H1 (cell line): ENCODE data around the gene NCKAP1. TPM values are rescaled to one million over a fixed set of nuclear protein-coding genes. Genes with fewer than 3 reads are reported as not detected.

Experiments used
- CTCF ChIA-PET: fragments of 300-600 bp; sonication (Branson Sonifier 250); formaldehyde crosslinking; loops from one replicate; lab custom pipeline; 2021; ENCODE audit not compliant: partially characterized antibody; lab: Charles Lee
- POLR2A ChIA-PET: fragments of 300-600 bp; sonication (Branson Sonifier 250); formaldehyde crosslinking; loops from one replicate; lab custom pipeline; 2021; ENCODE audit warnings: inconsistent platforms; ENCODE audit not compliant: partially characterized antibody; lab: Charles Lee
- DNase-seq, 2 experiments: peaks; one replicate each; pipeline versions ENCODE4 v3.0.0 to v3.0.0-alpha.2; 2010 to 2022; ENCODE audit warnings: low spot score in 2 of 2, low read depth in 1 of 2, mixed read lengths in 1 of 2
- FAIRE-seq: peaks from 2 replicates; lab custom pipeline; 2011; peaks lifted over from hg19 to GRCh38; lab: Jason Lieb, UNC
- H2AFZ ChIP-seq: 2 replicates; pipeline ENCODE4 v1.8.1; 2012; ENCODE audit warnings: low read length, inconsistent platforms
- H2AK5ac ChIP-seq: 2 replicates; pipeline ENCODE4 v1.6.1; 2013; ENCODE audit warnings: low read depth, low read length
- H2BK120ac ChIP-seq: replicated peaks from 2 replicates; pipeline ENCODE3; 2013; ENCODE audit warnings: low read depth, low read length, inconsistent platforms
- H2BK12ac ChIP-seq: 2 replicates; pipeline ENCODE4 v1.6.1; 2013; ENCODE audit warnings: low read depth, low read length
- H2BK15ac ChIP-seq: 2 replicates; pipeline ENCODE4 v1.6.1; 2013; ENCODE audit warnings: low read length
- H2BK20ac ChIP-seq: 2 replicates; pipeline ENCODE4 v1.6.1; 2013; ENCODE audit warnings: low read length
- H2BK5ac ChIP-seq: 2 replicates; pipeline ENCODE4 v1.6.1; 2013; ENCODE audit warnings: low read depth, low read length
- H3K14ac ChIP-seq: 2 replicates; pipeline ENCODE4 v1.6.1; 2013; ENCODE audit warnings: inconsistent platforms; ENCODE audit not compliant: insufficient read length
- H3K18ac ChIP-seq: 2 replicates; pipeline ENCODE4 v1.6.1; 2013; ENCODE audit warnings: low read length; ENCODE audit errors: extremely low read depth
- H3K23ac ChIP-seq: 2 replicates; pipeline ENCODE4 v1.6.1; 2013; ENCODE audit warnings: inconsistent platforms; ENCODE audit not compliant: insufficient read length
- H3K23me2 ChIP-seq: 2 replicates; pipeline ENCODE4 v1.6.1; 2013; ENCODE audit warnings: low read depth, low read length
- H3K27ac ChIP-seq: 2 replicates; pipeline ENCODE4 v1.6.1; 2011; ENCODE audit warnings: low read depth, low read length, inconsistent platforms
- H3K27me3 ChIP-seq, 4 experiments: replicated peaks in 1 of 4; 1 replicate in 1 of 4; 2 replicates in 3 of 4; pipeline versions ENCODE4 v1.6.1 to v1.8.1; 2011 to 2013; ENCODE audit warnings: low read length in 3 of 4, mild to moderate bottlenecking in 3 of 4, inconsistent platforms in 2 of 4, mixed read lengths in 2 of 4, moderate library complexity in 1 of 4; ENCODE audit not compliant: control insufficient read depth in 3 of 4, insufficient read depth in 3 of 4; ENCODE audit errors: extremely low read depth in 1 of 4
- H3K36me3 ChIP-seq, 4 experiments: 2 replicates each; pipeline versions ENCODE4 v1.6.1 to v1.8.1; 2011 to 2013; ENCODE audit warnings: mild to moderate bottlenecking in 4 of 4, low read length in 3 of 4, moderate library complexity in 2 of 4, control low read depth in 1 of 4, inconsistent platforms in 1 of 4; ENCODE audit not compliant: insufficient read depth in 4 of 4, control insufficient read depth in 2 of 4
- H3K4ac ChIP-seq: replicated peaks from 2 replicates; pipeline ENCODE3; 2013; ENCODE audit warnings: low read length, low read depth, mixed read lengths, inconsistent platforms; ENCODE audit not compliant: insufficient read length
- H3K4me1 ChIP-seq, 4 experiments: replicated peaks in 1 of 4; 1 replicate in 1 of 4; 2 replicates in 3 of 4; pipeline versions ENCODE4 v1.6.1 to v1.8.1; 2011 to 2013; ENCODE audit warnings: low read length in 3 of 4, inconsistent platforms in 2 of 4, mixed read lengths in 1 of 4; ENCODE audit not compliant: insufficient read depth in 4 of 4, control insufficient read depth in 3 of 4
- H3K4me2 ChIP-seq, 2 experiments: 2 replicates each; pipeline versions ENCODE4 v1.6.1 to v1.8.1; 2011 to 2013; ENCODE audit warnings: low read depth in 2 of 2, low read length in 2 of 2, control low read depth in 1 of 2, inconsistent platforms in 1 of 2, mild to moderate bottlenecking in 1 of 2; ENCODE audit not compliant: insufficient read depth in 1 of 2
- H3K4me3 ChIP-seq, 4 experiments: fragments of 200-600, 300-600 bp in 1 of 4; sonication (generic), shearing (Covaris generic), sonication (Bioruptor Twin) in 1 of 4; 2 replicates each; pipeline versions ENCODE4 v1.5.1 to v1.8.1; 2011 to 2016; ENCODE audit warnings: low read length in 4 of 4, low read depth in 3 of 4, control low read depth in 2 of 4, inconsistent platforms in 2 of 4, mild to moderate bottlenecking in 2 of 4, mixed read lengths in 1 of 4, moderate library complexity in 1 of 4; ENCODE audit not compliant: insufficient read depth in 2 of 4; ENCODE audit errors: extremely low read depth in 1 of 4
- H3K56ac ChIP-seq: replicated peaks from 2 replicates; pipeline ENCODE3; 2013; ENCODE audit warnings: low read depth, mild to moderate bottlenecking, mixed read lengths, low read length, inconsistent platforms; ENCODE audit not compliant: insufficient read length
- H3K79me1 ChIP-seq: 2 replicates; pipeline ENCODE4 v1.6.1; 2013; ENCODE audit warnings: low read depth, low read length, control low read depth
- H3K79me2 ChIP-seq, 2 experiments: 2 replicates each; pipeline versions ENCODE4 v1.6.1 to v1.8.1; 2012 to 2013; ENCODE audit warnings: low read length in 2 of 2, mild to moderate bottlenecking in 2 of 2, inconsistent platforms in 1 of 2; ENCODE audit not compliant: insufficient read depth in 2 of 2, control insufficient read depth in 1 of 2
- H3K9ac ChIP-seq, 4 experiments: replicated peaks in 1 of 4; 1 replicate in 1 of 4; 2 replicates in 3 of 4; pipeline versions ENCODE4 v1.6.1 to v1.8.1; 2011 to 2013; ENCODE audit warnings: low read depth in 3 of 4, low read length in 3 of 4, control low read depth in 2 of 4, mild to moderate bottlenecking in 2 of 4, moderate library complexity in 2 of 4, inconsistent platforms in 1 of 4; ENCODE audit errors: extremely low read depth in 1 of 4
- H3K9me3 ChIP-seq, 2 experiments: 2 replicates each; pipeline versions ENCODE4 v1.6.1 to v1.8.1; 2012 to 2013; ENCODE audit warnings: mild to moderate bottlenecking in 2 of 2, moderate library complexity in 2 of 2, control low read depth in 1 of 2, inconsistent platforms in 1 of 2, low read depth in 1 of 2, low read length in 1 of 2, mixed read lengths in 1 of 2; ENCODE audit not compliant: insufficient read depth in 2 of 2
- H4K20me1 ChIP-seq, 2 experiments: replicated peaks in 1 of 2; 2 replicates each; pipeline versions ENCODE3 to v1.8.1; 2011 to 2013; ENCODE audit warnings: inconsistent platforms in 2 of 2, low read length in 2 of 2, mild to moderate bottlenecking in 1 of 2; ENCODE audit not compliant: insufficient read depth in 2 of 2, control insufficient read depth in 1 of 2
- H4K5ac ChIP-seq: 2 replicates; pipeline ENCODE4 v1.6.1; 2013; ENCODE audit warnings: low read length, low read depth, mixed read lengths, inconsistent platforms; ENCODE audit not compliant: insufficient read length
- H4K8ac ChIP-seq: 2 replicates; pipeline ENCODE4 v1.8.0; 2013; ENCODE audit warnings: mild to moderate bottlenecking, moderate library complexity, low read length, inconsistent platforms; ENCODE audit not compliant: insufficient read depth; ENCODE audit errors: extremely low read depth
- H4K91ac ChIP-seq: replicated peaks from 2 replicates; pipeline ENCODE3; 2013; ENCODE audit warnings: low read length, mixed read lengths, inconsistent platforms; ENCODE audit not compliant: insufficient read length
- ATF2 ChIP-seq: IDR thresholded peaks from 2 replicates; pipeline ENCODE4 v1.6.1; 2012; ENCODE audit warnings: low read length, inconsistent platforms
- CEBPB ChIP-seq: IDR thresholded peaks from 2 replicates; pipeline ENCODE4 v1.6.1; 2012; ENCODE audit warnings: low read depth, low read length
- CHD1 ChIP-seq: IDR thresholded peaks from 2 replicates; pipeline ENCODE4 v1.6.1; 2012; ENCODE audit warnings: low read depth, low read length, improper control_type of control experiment
- CHD2 ChIP-seq: IDR thresholded peaks from 2 replicates; pipeline ENCODE4 v1.6.1; 2012; ENCODE audit warnings: low read length, improper control_type of control experiment
- HDAC6 ChIP-seq: IDR thresholded peaks from one replicate; pipeline ENCODE4 v1.7.1; 2012; ENCODE audit warnings: low read depth, mild to moderate bottlenecking, inconsistent platforms, low read length, moderate library complexity
- JUN ChIP-seq: IDR thresholded peaks from 2 replicates; pipeline ENCODE4 v1.6.1; 2011; ENCODE audit warnings: low read depth, mild to moderate bottlenecking, improper control_type of control experiment, low read length
- KDM5A ChIP-seq: fragments of 200-600 bp; IDR thresholded peaks from 2 replicates; pipeline ENCODE4 v1.7.1; 2012; ENCODE audit warnings: mild to moderate bottlenecking, low read length, inconsistent platforms, mixed read lengths
- MAFK ChIP-seq: IDR thresholded peaks from 2 replicates; pipeline ENCODE4 v1.6.1; 2012; ENCODE audit warnings: low read depth, mild to moderate bottlenecking, improper control_type of control experiment, low read length
- RXRA ChIP-seq: IDR thresholded peaks from 2 replicates; pipeline ENCODE4 v1.6.1; 2011; ENCODE audit warnings: low read depth, mild to moderate bottlenecking, low read length, moderate library complexity; ENCODE audit not compliant: insufficient read depth
- SAP30 ChIP-seq: fragments of 300-600 bp; sonication (generic); IDR thresholded peaks from 2 replicates; pipeline ENCODE4 v1.7.1; 2012; ENCODE audit warnings: low read length, moderate library complexity, mild to moderate bottlenecking, inconsistent platforms; ENCODE audit not compliant: insufficient read depth, insufficient replicate concordance
- TEAD4 ChIP-seq: IDR thresholded peaks from 2 replicates; pipeline ENCODE4 v1.6.1; 2012; ENCODE audit warnings: low read depth, low read length, inconsistent platforms, mixed read lengths
- USF2 ChIP-seq: IDR thresholded peaks from 2 replicates; pipeline ENCODE4 v1.6.1; 2011; ENCODE audit warnings: low read length, improper control_type of control experiment
- WGBS, 2 experiments: shearing (Covaris generic) in 1 of 2; methylation state at CpG; one replicate each; pipeline versions ENCODE4 v1.1.6 to v1.1.7; 2013 to 2015; ENCODE audit warnings: low lambda C conversion rate in 2 of 2, mixed read lengths in 2 of 2, inconsistent platforms in 1 of 2, low coverage in 1 of 2, missing lambda C conversion rate in 1 of 2; ENCODE audit not compliant: insufficient replicate concordance in 2 of 2, insufficient coverage in 1 of 2, insufficient read length in 1 of 2; ENCODE audit errors: extremely low coverage in 1 of 2, missing lambda C conversion rate in 1 of 2; 5-methylcytosine and 5-hydroxymethylcytosine counted together
- polyA plus RNA-seq, 7 experiments: library from polyadenylated mRNA; depleted of rRNA in 3 of 7; stranded (reverse) in 5 of 7; unstranded in 2 of 7; fragments of >200 nt in 5 of 7; fragments of 200-250 nt in 2 of 7; gene quantifications; 1 replicate in 5 of 7; 2 replicates in 1 of 7; 4 replicates in 1 of 7; pipeline versions ENCODE4 v1.2.1 to v1.2.3, GENCODE V29; 2011 to 2013; ENCODE audit warnings: missing spikeins in 2 of 7, mixed read lengths in 2 of 7
- total RNA-seq: library from RNA; stranded (reverse); fragmentation: NEBNext Ultra II Directional; extraction: Animal tissue kit (Norgen Biotek cat#: 25700); gene quantifications from 2 replicates; pipeline ENCODE4 v1.2.1, GENCODE V29; 2021

Gene NCKAP1
- total and polyA plus RNA-seq, 2 of the 8 experiments (the other 6 are each of a cell fraction or from before 2014, with no cell fraction given), result 90.8 to 173 TPM

GRCh38 chr2:182904844-182905243 is 133.4 kb downstream of the NCKAP1 start:
- H4K20me1 ChIP-seq, result no peaks in the 10 kb centered on the region
- H2AFZ ChIP-seq, result no peak overlapping the region
- H3K27me3 ChIP-seq, result no peaks in the 10 kb centered on the region
- no peak overlapping the region for H2BK5ac ChIP-seq
- H3K4ac ChIP-seq, result no peak overlapping the region
- DNase-seq, result no peak
- H2BK120ac ChIP-seq, result no peak overlapping the region
- H2AK5ac ChIP-seq, result no peak overlapping the region
- H2BK20ac ChIP-seq, result no peak overlapping the region
- no peak overlapping the region for H4K8ac ChIP-seq
- H4K5ac ChIP-seq, result no peak overlapping the region
- H3K79me2 ChIP-seq, result no peaks in the 10 kb centered on the region
- H3K56ac ChIP-seq, result no peak overlapping the region
- H3K14ac ChIP-seq, result no peak overlapping the region
- ChIA-PET CTCF (interaction anchor here (0.7 to 0.9 kb wide), 2 partner anchors 35 to 138 kb away, joined by 3 to 4 read pairs; no protein-coding TSS in a partner anchor), POLR2A (no interaction called here)
- no peak overlapping the region for H3K9ac ChIP-seq
- H3K9me3 ChIP-seq, result no peaks in the 10 kb centered on the region
- no peak overlapping the region for H4K91ac ChIP-seq
- no peaks in the 10 kb centered on the region for H3K23me2 ChIP-seq
- H3K4me1 ChIP-seq, result peaks cover 0 to 2% (median 0%) of the 10 kb centered on the region in 4 experiments; a peak in 3 of 7 replicates
- no peak overlapping the region for H3K4me3 ChIP-seq
- no peak for FAIRE-seq
- no peak overlapping the region for H2BK15ac ChIP-seq
- H3K4me2 ChIP-seq, result no peak overlapping the region
- H3K79me1 ChIP-seq, result no peaks in the 10 kb centered on the region
- no peak overlapping the region for H2BK12ac ChIP-seq
- no peak overlapping the region for H3K27ac ChIP-seq
- no peak overlapping the region for H3K23ac ChIP-seq
- no peaks in the 10 kb centered on the region; a peak in 2 of 8 replicates for H3K36me3 ChIP-seq
- WGBS, 2 experiments, result 90% methylated on average over 1 of the region's 1 CpG; no CpG with 5 or more reads in 1 of the 2 experiments
- no peak overlapping the region for H3K18ac ChIP-seq
- TF ChIP-seq JUN (no peak), KDM5A (no peak), MAFK (no peak), TEAD4 (no peak), CHD1 (no peak), SAP30 (no peak), ATF2 (no peak), CHD2 (no peak), RXRA (no peak), CEBPB (no peak), HDAC6 (no peak), USF2 (no peak)
